Loucy (cell line): ENCODE measurements around the gene NEXN.

Experiments
- H2AFZ ChIP-seq: fragments of 200-600 bp; sonication (generic); 2 replicates; pipeline ENCODE4 v1.6.0; 2016; ENCODE audit warnings: antibody characterized with exemption, mild to moderate bottlenecking, low read length, moderate library complexity
- H3F3A ChIP-seq: fragments of 200-600 bp; 2 replicates; pipeline ENCODE4 v1.6.0; 2016; ENCODE audit warnings: antibody characterized with exemption, low read depth, mild to moderate bottlenecking
- H3K27me3 ChIP-seq: fragments of 200-600 bp; sonication (generic); 2 replicates; pipeline ENCODE4 v1.6.1; 2014; ENCODE audit warnings: low read length, mild to moderate bottlenecking; ENCODE audit not compliant: insufficient read depth, poor library complexity, severe bottlenecking
- H3K36me3 ChIP-seq: fragments of 200-600 bp; sonication (generic); 2 replicates; pipeline ENCODE4 v1.6.1; 2016; ENCODE audit warnings: low read length; ENCODE audit not compliant: insufficient read depth
- H3K4me1 ChIP-seq: fragments of 200-600 bp; sonication (generic); 2 replicates; pipeline ENCODE4 v1.5.1; 2014; ENCODE audit warnings: low read length, mild to moderate bottlenecking; ENCODE audit not compliant: insufficient read depth, poor library complexity, severe bottlenecking
- H3K4me2 ChIP-seq: fragments of 200-600 bp; sonication (generic); 2 replicates; pipeline ENCODE4 v1.6.0; 2014; ENCODE audit warnings: antibody characterized with exemption, low read length, low read depth, mild to moderate bottlenecking; ENCODE audit not compliant: poor library complexity, severe bottlenecking
- H3K4me3 ChIP-seq: fragments of 200-600 bp; sonication (generic); 2 replicates; pipeline ENCODE4 v1.5.1; 2014; ENCODE audit warnings: low read length, mild to moderate bottlenecking, mixed read lengths; ENCODE audit not compliant: poor library complexity, severe bottlenecking
- H3K79me2 ChIP-seq: fragments of 200-600 bp; sonication (generic); 2 replicates; pipeline ENCODE4 v1.6.1; 2014; ENCODE audit warnings: low read length; ENCODE audit not compliant: insufficient read depth
- H3K9ac ChIP-seq: fragments of 200-600 bp; sonication (generic); 2 replicates; pipeline ENCODE4 v1.6.0; 2014; ENCODE audit warnings: mild to moderate bottlenecking, low read depth, low read length, moderate library complexity; ENCODE audit not compliant: poor library complexity, severe bottlenecking
- H3K9me2 ChIP-seq: fragments of 200-600 bp; sonication (generic); replicated peaks from 2 replicates; pipeline ENCODE4 v1.6.1; 2016; ENCODE audit warnings: low read depth, low read length, mixed read lengths
- H3K9me3 ChIP-seq: fragments of 200-600 bp; sonication (generic); 2 replicates; pipeline ENCODE4 v1.6.1; 2014; ENCODE audit warnings: mild to moderate bottlenecking, antibody characterized with exemption, low read length, low read depth; ENCODE audit not compliant: insufficient read depth
- H4K20me1 ChIP-seq: fragments of 200-600 bp; sonication (generic); 2 replicates; pipeline ENCODE4 v1.6.0; 2014; ENCODE audit warnings: antibody characterized with exemption, low read length, mild to moderate bottlenecking; ENCODE audit not compliant: insufficient read depth, poor library complexity, severe bottlenecking
- EZH2phosphoT487 ChIP-seq: fragments of 200-600 bp; IDR thresholded peaks from 2 replicates; pipeline ENCODE4 v1.6.1; 2018; ENCODE audit warnings: antibody characterized with exemption, mild to moderate bottlenecking, moderate library complexity, borderline replicate concordance
- TF ChIP-seq, protein P1 (sequence below): fragments of 200-600 bp; sonication (generic); conservative IDR thresholded peaks from 2 replicates; pipeline ENCODE4 v1.5.1; 2014; ENCODE audit warnings: mild to moderate bottlenecking, antibody characterized with exemption, low read length

Gene NEXN

GRCh38 chr1:77846966-77847365, 41.5 kb upstream of the NEXN start:
- H3K9me3 ChIP-seq: no peaks in the 10 kb centered on the region
- peaks cover 13% of the 10 kb centered on the region; the same call in 1 of the 2 replicates for H3K36me3 ChIP-seq
- H3K9ac ChIP-seq: no peak overlapping the region
- H2AFZ ChIP-seq: no peak overlapping the region
- H3K4me1 ChIP-seq: no peaks in the 10 kb centered on the region
- H3K4me2 ChIP-seq: no peak overlapping the region
- H3K9me2 ChIP-seq: no peaks in the 10 kb centered on the region
- H3K79me2 ChIP-seq: no peaks in the 10 kb centered on the region
- no peaks in the 10 kb centered on the region for H4K20me1 ChIP-seq
- no peaks in the 10 kb centered on the region for H3F3A ChIP-seq
- no peak for TF ChIP-seq EZH2phosphoT487
- TF ChIP-seq, protein P1, sequence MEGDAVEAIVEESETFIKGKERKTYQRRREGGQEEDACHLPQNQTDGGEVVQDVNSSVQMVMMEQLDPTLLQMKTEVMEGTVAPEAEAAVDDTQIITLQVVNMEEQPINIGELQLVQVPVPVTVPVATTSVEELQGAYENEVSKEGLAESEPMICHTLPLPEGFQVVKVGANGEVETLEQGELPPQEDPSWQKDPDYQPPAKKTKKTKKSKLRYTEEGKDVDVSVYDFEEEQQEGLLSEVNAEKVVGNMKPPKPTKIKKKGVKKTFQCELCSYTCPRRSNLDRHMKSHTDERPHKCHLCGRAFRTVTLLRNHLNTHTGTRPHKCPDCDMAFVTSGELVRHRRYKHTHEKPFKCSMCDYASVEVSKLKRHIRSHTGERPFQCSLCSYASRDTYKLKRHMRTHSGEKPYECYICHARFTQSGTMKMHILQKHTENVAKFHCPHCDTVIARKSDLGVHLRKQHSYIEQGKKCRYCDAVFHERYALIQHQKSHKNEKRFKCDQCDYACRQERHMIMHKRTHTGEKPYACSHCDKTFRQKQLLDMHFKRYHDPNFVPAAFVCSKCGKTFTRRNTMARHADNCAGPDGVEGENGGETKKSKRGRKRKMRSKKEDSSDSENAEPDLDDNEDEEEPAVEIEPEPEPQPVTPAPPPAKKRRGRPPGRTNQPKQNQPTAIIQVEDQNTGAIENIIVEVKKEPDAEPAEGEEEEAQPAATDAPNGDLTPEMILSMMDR: no peak
- H3K4me3 ChIP-seq: no peak overlapping the region
- H3K27me3 ChIP-seq: no peaks in the 10 kb centered on the region

DNA sequence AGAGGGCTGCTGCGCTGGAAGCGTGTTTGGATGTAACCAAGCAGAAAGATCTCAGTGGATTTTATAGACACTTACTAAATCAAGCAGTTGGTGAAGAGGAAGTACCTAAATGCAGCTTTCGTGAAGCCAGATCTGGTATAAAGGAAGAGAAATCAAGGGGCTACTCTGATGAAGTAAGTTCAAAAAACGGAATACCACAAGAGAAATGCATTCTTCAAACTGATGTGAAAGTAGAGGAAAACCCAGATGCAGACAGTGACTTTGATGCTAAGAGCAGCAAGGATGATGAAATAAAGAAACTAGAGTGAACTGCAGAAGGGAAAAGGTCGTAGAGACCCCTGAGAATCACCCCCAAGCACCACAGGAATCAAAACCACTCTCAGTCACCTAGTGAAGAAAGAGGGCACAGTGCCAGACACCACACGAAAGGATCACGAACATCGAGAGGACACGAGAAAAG, 40.8 kb upstream of the NEXN start:
- no peak overlapping the region for H2AFZ ChIP-seq
- no peaks in the 10 kb centered on the region for H4K20me1 ChIP-seq
- H3K4me2 ChIP-seq: no peak overlapping the region
- no peaks in the 10 kb centered on the region for H3K9me3 ChIP-seq
- H3K9ac ChIP-seq: no peak overlapping the region
- no peaks in the 10 kb centered on the region for H3K9me2 ChIP-seq
- H3K27me3 ChIP-seq: no peaks in the 10 kb centered on the region
- no peak overlapping the region for H3K4me3 ChIP-seq
- H3K79me2 ChIP-seq: no peaks in the 10 kb centered on the region
- H3K4me1 ChIP-seq: no peaks in the 10 kb centered on the region
- TF ChIP-seq, protein P1: no peak
- TF ChIP-seq EZH2phosphoT487: no peak
- H3K36me3 ChIP-seq: peaks cover 13% of the 10 kb centered on the region; the same call in 1 of the 2 replicates
- no peaks in the 10 kb centered on the region for H3F3A ChIP-seq

- H3K36me3 ChIP-seq: 0 out of 2 replicates have a peak, but pooled peaks cover under 1% of the 10 kb centered on the region
- no peaks in the 10 kb centered on the region for H3F3A ChIP-seq
- no peak overlapping the region for H3K4me3 ChIP-seq
- H3K9ac ChIP-seq: no peak overlapping the region
- H3K27me3 ChIP-seq: no peaks in the 10 kb centered on the region
- H3K9me2 ChIP-seq: no peaks in the 10 kb centered on the region
- no peak overlapping the region for H2AFZ ChIP-seq
- H4K20me1 ChIP-seq: no peaks in the 10 kb centered on the region
- H3K4me2 ChIP-seq: no peak overlapping the region
- H3K9me3 ChIP-seq: no peaks in the 10 kb centered on the region
- H3K79me2 ChIP-seq: no peaks in the 10 kb centered on the region
- TF ChIP-seq, protein P1: no peak
- TF ChIP-seq EZH2phosphoT487: no peak
- H3K4me1 ChIP-seq: no peaks in the 10 kb centered on the region
Observed at GRCh38 chr1:77850082-77850481, 38.3 kb upstream of the NEXN start.
